Stomach (tissue), 9 donors: ENCODE measurements around the gene VPS13D. TPM values are rescaled to one million over a fixed set of nuclear protein-coding genes. Genes with fewer than 3 reads are reported as not detected.
"Not testable (repeated sequence)": the region's sequence is repeated elsewhere in the genome, so short reads cannot be mapped to it uniquely, and the experiment has no call there.

Experiments used
- DNase-seq, 2 donors: peaks; one replicate each; pipeline versions ENCODE4 v3.0.0 to v3.0.0-alpha.2; 2013 to 2019
- H3K27ac ChIP-seq, 5 donors: fragments of 200-600 bp in 4 of 5; sonication (generic) in 4 of 5; one replicate each; pipeline ENCODE4 v1.5.1; 2013 to 2019; ENCODE audit warnings: mild to moderate bottlenecking in 1 of 5, moderate library complexity in 1 of 5
- H3K27me3 ChIP-seq, 3 donors: fragments of 200-600 bp; sonication (generic); one replicate each; pipeline ENCODE4 v1.5.1; 2017 to 2019; ENCODE audit warnings: mixed run types in 1 of 3
- H3K36me3 ChIP-seq, 4 donors: fragments of 200-600 bp; sonication (generic); 1 replicate in 3 of 4; 2 replicates in 1 of 4; pipeline ENCODE4 v1.5.1; 2016 to 2019
- H3K4me1 ChIP-seq, 4 donors: fragments of 200-600 bp; sonication (generic); one replicate each; pipeline ENCODE4 v1.5.1; 2016 to 2019
- H3K4me3 ChIP-seq, 4 donors: fragments of 200-600 bp; sonication (generic) in 3 of 4; one replicate each; pipeline ENCODE4 v1.5.1; 2016 to 2019; ENCODE audit warnings: mild to moderate bottlenecking in 1 of 4
- H3K9me3 ChIP-seq, 4 donors: fragments of 200-600 bp; sonication (generic); one replicate each; pipeline ENCODE4 v1.5.1; 2016 to 2019
- EP300 ChIP-seq: sonication (generic); formaldehyde crosslinking; IDR thresholded peaks from one replicate; pipeline ENCODE4 v1.6.1; 2017; ENCODE audit warnings: antibody characterized with exemption
- POLR2A ChIP-seq, 4 donors: fragments of 450-650 bp; IDR thresholded peaks; one replicate each; pipeline ENCODE4 v1.6.1; 2016; ENCODE audit warnings: antibody characterized with exemption in 4 of 4, control low read depth in 2 of 4, mild to moderate bottlenecking in 1 of 4, moderate library complexity in 1 of 4
- POLR2AphosphoS5 ChIP-seq, 3 donors: sonication (generic); formaldehyde crosslinking; IDR thresholded peaks; one replicate each; pipeline ENCODE4 v1.6.1; 2016; ENCODE audit warnings: antibody characterized with exemption in 3 of 3
- WGBS, 5 donors: extraction: QIAGEN DNeasy Blood & Tissue Kit in 3 of 5; methylation state at CpG; one replicate each; pipeline versions ENCODE4 v1.1.5 to v1.1.7; 2013 to 2018; 5-methylcytosine and 5-hydroxymethylcytosine counted together
- intact Hi-C: fragments of 100-400 bp; cut with DNase I; formaldehyde crosslinking; loops from one replicate; pipeline ENCODE4 v1.15.1; 2023; ENCODE audit warnings: low total_unique reads
- polyA plus RNA-seq, 3 donors: library from polyadenylated mRNA; stranded (reverse); fragments of 200-250 nt; gene quantifications; one replicate each; pipeline ENCODE4 v1.2.3, GENCODE V29; 2013
- total RNA-seq, 5 donors: library from RNA; depleted of rRNA; stranded (reverse); fragments of >200 nt; gene quantifications; one replicate each; pipeline versions ENCODE4 v1.1.0 to v1.2.3, GENCODE V29; 2014 to 2016
- TF ChIP-seq, protein P1 (sequence below), 7 experiments: fragments of 450-650 bp in 4 of 7; fragments of 200-600 bp in 3 of 7; sonication (generic) in 3 of 7; IDR thresholded peaks; one replicate each; pipeline ENCODE4 v1.5.1; 2016 to 2019; ENCODE audit warnings: antibody characterized with exemption in 7 of 7, control low read depth in 2 of 7, mild to moderate bottlenecking in 1 of 7
- donor health status: healthy with polysubstance abuse.
- donor health status: Bipolar disorder and iron deficiency.
- donor health status: healthy.

Gene VPS13D
- total and polyA plus RNA-seq, 8 donors = 6.7 to 106 (median 66.5) TPM

DNA sequence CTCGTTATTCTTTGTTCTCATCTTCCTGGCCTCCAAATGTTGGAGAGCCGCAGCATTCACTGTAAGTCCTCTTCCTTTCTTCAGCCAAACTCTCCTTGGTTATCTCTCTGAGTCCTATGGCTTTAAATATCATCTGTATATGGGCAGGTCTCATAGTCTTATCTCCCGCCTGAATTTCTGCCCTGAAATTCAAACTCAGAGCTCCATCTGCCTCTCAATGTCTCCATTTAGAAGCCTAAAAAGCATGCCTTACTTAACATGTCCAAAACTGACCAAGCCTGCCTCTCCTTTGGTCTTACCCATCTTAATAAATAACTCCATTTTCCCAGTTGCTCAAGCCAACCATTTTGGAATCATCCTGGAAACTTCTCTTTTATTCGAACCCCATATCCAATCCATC, 307.5 kb downstream of the VPS13D start:
- Histone ChIP-seq H3K9me3 (no peaks in the 10 kb centered on the region), H3K4me1 (peaks cover 20 to 33% (median 25%) of the 10 kb centered on the region in 4 donors), H3K27ac (no peak overlapping the region), H3K4me3 (no peak overlapping the region), H3K36me3 (no peaks in the 10 kb centered on the region), H3K27me3 (no peaks in the 10 kb centered on the region)
- DNase-seq = no peak
- intact Hi-C loops = no loop called here
- TF ChIP-seq POLR2AphosphoS5 (IDR thresholded peaks at IDR 0.05) (no peak), POLR2A (IDR thresholded peaks at IDR 0.05) (no peak), EP300 (no peak)
- TF ChIP-seq, protein P1, sequence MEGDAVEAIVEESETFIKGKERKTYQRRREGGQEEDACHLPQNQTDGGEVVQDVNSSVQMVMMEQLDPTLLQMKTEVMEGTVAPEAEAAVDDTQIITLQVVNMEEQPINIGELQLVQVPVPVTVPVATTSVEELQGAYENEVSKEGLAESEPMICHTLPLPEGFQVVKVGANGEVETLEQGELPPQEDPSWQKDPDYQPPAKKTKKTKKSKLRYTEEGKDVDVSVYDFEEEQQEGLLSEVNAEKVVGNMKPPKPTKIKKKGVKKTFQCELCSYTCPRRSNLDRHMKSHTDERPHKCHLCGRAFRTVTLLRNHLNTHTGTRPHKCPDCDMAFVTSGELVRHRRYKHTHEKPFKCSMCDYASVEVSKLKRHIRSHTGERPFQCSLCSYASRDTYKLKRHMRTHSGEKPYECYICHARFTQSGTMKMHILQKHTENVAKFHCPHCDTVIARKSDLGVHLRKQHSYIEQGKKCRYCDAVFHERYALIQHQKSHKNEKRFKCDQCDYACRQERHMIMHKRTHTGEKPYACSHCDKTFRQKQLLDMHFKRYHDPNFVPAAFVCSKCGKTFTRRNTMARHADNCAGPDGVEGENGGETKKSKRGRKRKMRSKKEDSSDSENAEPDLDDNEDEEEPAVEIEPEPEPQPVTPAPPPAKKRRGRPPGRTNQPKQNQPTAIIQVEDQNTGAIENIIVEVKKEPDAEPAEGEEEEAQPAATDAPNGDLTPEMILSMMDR (IDR thresholded peaks at IDR 0.05) = no peak
- WGBS, 5 donors = 85 to 95% (median 89%) methylated on average over 4 of the region's 4 CpGs

DNA sequence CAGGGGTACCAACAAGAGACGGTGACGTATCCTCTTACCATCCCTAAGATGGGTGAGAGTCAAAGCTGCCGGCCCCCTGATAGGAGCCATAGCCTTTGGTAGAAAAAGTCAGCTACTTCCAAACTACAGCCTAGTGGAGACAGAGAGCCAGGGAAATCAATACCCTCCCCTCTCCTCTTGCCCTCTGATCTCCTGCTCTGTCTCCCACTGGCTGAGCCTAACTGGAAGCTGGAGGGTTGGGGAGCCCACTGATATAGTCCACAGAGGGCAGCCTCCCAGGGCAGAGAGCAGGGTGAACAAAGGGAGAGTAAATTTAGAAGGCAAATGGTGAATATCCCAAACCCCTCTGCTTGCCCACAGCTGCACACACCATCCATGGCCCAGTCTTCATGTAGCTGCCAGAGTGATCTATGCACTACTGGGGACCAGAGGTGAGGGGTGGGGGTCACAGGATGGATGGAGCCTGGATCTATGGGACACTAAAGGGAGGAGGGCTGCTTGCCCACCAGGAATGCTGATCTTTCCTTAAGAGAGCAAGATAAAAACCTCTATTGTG, 308.2 kb downstream of the VPS13D start:
- intact Hi-C loops = no loop called here
- H3K27me3 ChIP-seq = no peaks in the 10 kb centered on the region
- no peak for DNase-seq
- H3K36me3 ChIP-seq = no peaks in the 10 kb centered on the region
- TF ChIP-seq, protein P1 (IDR thresholded peaks at IDR 0.05) = no peak
- TF ChIP-seq POLR2A (IDR thresholded peaks at IDR 0.05) (no peak), EP300 (no peak), POLR2AphosphoS5 (IDR thresholded peaks at IDR 0.05) (no peak)
- H3K9me3 ChIP-seq = no peaks in the 10 kb centered on the region
- peak overlapping the region in 1 of 5 donors; percentile 84 for H3K27ac ChIP-seq
- WGBS, 5 donors = 92 to 100% (median 98%) methylated on average over 3 of the region's 3 CpGs
- peaks cover 20 to 35% (median 25%) of the 10 kb centered on the region in 4 donors for H3K4me1 ChIP-seq
- H3K4me3 ChIP-seq = no peak overlapping the region

DNA sequence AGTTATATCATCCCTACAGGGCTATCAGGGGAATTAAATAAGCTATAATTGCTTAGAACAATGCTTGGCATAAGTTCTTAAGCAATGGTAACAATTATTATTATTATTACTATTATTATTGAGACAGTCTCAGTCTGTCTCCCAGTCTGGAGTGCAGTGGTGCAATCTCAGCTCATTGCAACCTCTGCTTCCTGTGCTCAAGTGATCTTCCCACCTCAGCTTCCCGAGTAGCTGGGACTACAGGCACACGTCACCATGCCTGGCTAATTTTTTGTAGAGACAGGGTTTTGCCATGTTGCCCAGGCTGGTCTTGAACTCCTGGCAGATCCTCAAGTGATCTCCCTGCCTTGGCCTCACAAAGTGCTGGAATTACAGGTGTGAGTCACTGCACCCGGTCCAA, 308.7 kb downstream of the VPS13D start:
- H3K9me3 ChIP-seq, H3K27me3 ChIP-seq, DNase-seq, H3K4me3 ChIP-seq, H3K36me3 ChIP-seq, intact Hi-C loops: not testable (repeated sequence)
- Histone ChIP-seq H3K4me1 (peaks cover 21 to 39% (median 28%) of the 10 kb centered on the region in 4 donors), H3K27ac (peak overlapping the region in 1 of 5 donors; percentile 84)
- WGBS, 5 donors = 79 to 92% (median 86%) methylated on average over 3 of the region's 3 CpGs

DNA sequence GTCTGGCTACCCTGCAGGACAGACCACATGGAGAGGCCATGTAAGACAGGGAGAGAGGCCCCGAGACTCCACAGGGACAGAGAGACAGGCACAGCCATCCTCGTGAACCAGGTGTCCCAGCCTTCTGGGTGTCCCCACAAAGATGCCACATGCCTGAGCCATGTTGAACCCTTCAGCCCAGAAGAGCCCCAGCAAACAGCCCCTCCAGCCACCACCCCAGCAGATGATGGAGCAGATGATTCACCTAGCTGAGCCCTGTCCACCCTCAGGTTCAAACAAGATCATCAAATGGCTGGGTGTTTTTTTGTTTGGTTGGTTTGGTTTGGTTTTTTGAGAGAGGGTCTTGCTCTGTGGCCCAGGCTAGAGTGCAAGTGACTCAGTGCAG, 309.5 kb downstream of the VPS13D start:
- H3K27me3 ChIP-seq = no peaks in the 10 kb centered on the region
- H3K36me3 ChIP-seq = no peaks in the 10 kb centered on the region
- peak overlapping the region in 4 of 5 donors; percentile 77 to 84 (median 79) for H3K27ac ChIP-seq
- peaks cover 21 to 47% (median 31%) of the 10 kb centered on the region in 4 donors for H3K4me1 ChIP-seq
- H3K4me3 ChIP-seq = no peak overlapping the region
- DNase-seq = no peak
- TF ChIP-seq, protein P1 (IDR thresholded peaks at IDR 0.05) = no peak
- TF ChIP-seq EP300 = no peak
- no peak for TF ChIP-seq POLR2AphosphoS5 (IDR thresholded peaks at IDR 0.05)
- TF ChIP-seq POLR2A (IDR thresholded peaks at IDR 0.05) = no peak
- H3K9me3 ChIP-seq = no peaks in the 10 kb centered on the region
- 92 to 100% (median 100%) methylated on average over 2 of the region's 2 CpGs; no CpG with 5 or more reads in 1 of the 5 donors for WGBS, 5 donors
- intact Hi-C loops = no loop called here
